ENCODE data around the gene BZW2.

DNA sequence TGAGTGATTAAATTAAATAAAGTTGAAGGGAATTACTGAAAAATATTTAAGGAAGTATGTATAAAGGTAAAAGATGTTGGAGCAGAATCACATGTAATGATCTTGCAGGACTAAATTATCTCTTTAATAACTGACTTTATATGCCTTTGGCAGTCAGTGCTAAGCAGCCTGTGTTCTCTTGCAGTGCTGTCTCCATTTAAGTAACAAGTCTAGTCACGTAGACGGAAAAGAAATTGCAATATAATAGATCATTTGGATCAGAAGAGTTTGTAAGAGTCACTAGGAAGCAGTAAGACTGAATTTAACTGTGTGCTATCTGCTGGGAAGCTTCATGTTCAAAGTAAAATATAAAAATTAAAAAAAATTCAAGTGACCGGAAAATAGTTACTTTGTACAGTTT lies 21.4 kb downstream of the BZW2 start:
- TF ChIP-seq, protein P1, sequence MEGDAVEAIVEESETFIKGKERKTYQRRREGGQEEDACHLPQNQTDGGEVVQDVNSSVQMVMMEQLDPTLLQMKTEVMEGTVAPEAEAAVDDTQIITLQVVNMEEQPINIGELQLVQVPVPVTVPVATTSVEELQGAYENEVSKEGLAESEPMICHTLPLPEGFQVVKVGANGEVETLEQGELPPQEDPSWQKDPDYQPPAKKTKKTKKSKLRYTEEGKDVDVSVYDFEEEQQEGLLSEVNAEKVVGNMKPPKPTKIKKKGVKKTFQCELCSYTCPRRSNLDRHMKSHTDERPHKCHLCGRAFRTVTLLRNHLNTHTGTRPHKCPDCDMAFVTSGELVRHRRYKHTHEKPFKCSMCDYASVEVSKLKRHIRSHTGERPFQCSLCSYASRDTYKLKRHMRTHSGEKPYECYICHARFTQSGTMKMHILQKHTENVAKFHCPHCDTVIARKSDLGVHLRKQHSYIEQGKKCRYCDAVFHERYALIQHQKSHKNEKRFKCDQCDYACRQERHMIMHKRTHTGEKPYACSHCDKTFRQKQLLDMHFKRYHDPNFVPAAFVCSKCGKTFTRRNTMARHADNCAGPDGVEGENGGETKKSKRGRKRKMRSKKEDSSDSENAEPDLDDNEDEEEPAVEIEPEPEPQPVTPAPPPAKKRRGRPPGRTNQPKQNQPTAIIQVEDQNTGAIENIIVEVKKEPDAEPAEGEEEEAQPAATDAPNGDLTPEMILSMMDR (IDR thresholded peaks at IDR 0.05; ENCODE audit: insufficient read depth, low read depth, low read length) = no peak
- TF ChIP-seq EZH2 (IDR thresholded peaks at IDR 0.05; ENCODE audit: insufficient read depth, low read length) = no peak
